ENCODE data around the gene METTL15.
"Not testable (repeated sequence)": the region's sequence is repeated elsewhere in the genome, so short reads cannot be mapped to it uniquely, and the experiment has no call there.

The METTL15 gene

GRCh38 chr11:28303477-28304191 is 195.4 kb downstream of the METTL15 start:
- peaks cover 4% of the 10 kb centered on the region for H3K36me3 ChIP-seq (ENCODE audit: control insufficient read depth, insufficient read depth, low read length)
- no peak overlapping the region for H3K27ac ChIP-seq (ENCODE audit: insufficient read depth, low read length, poor library complexity, severe bottlenecking)
- no peaks in the 10 kb centered on the region for H3K27me3 ChIP-seq (replicated peaks; ENCODE audit: control insufficient read depth, insufficient read depth, low read length, poor library complexity, severe bottlenecking)
- DNase-seq = no peak
- no peak overlapping the region for H3K4me3 ChIP-seq (ENCODE audit: insufficient read depth, low read depth, low read length, poor library complexity, severe bottlenecking)
- no peaks in the 10 kb centered on the region for H3K9me3 ChIP-seq (ENCODE audit: control insufficient read depth, low read length)
- H3K4me1 ChIP-seq (ENCODE audit: control insufficient read depth, insufficient read depth, low read length, poor library complexity, severe bottlenecking) = no peaks in the 10 kb centered on the region

- DNase-seq = no peak
- H3K27ac ChIP-seq (ENCODE audit: insufficient read depth, low read length, poor library complexity, severe bottlenecking) = no peak overlapping the region
- H3K36me3 ChIP-seq (ENCODE audit: control insufficient read depth, insufficient read depth, low read length) = no peaks in the 10 kb centered on the region
- no peaks in the 10 kb centered on the region for H3K27me3 ChIP-seq (replicated peaks; ENCODE audit: control insufficient read depth, insufficient read depth, low read length, poor library complexity, severe bottlenecking)
- no peaks in the 10 kb centered on the region for H3K4me1 ChIP-seq (ENCODE audit: control insufficient read depth, insufficient read depth, low read length, poor library complexity, severe bottlenecking)
- H3K9me3 ChIP-seq (ENCODE audit: control insufficient read depth, low read length) = no peaks in the 10 kb centered on the region
- no peak overlapping the region for H3K4me3 ChIP-seq (ENCODE audit: insufficient read depth, low read depth, low read length, poor library complexity, severe bottlenecking)
Observed at GRCh38 chr11:28315440-28315839, 207.3 kb downstream of the METTL15 start.

- Histone ChIP-seq H3K27me3 (replicated peaks; ENCODE audit: control insufficient read depth, insufficient read depth, low read length, poor library complexity, severe bottlenecking) (no peaks in the 10 kb centered on the region), H3K27ac (ENCODE audit: insufficient read depth, low read length, poor library complexity, severe bottlenecking) (no peak overlapping the region), H3K4me3 (ENCODE audit: insufficient read depth, low read depth, low read length, poor library complexity, severe bottlenecking) (no peak overlapping the region), H3K36me3 (ENCODE audit: control insufficient read depth, insufficient read depth, low read length) (no peaks in the 10 kb centered on the region), H3K4me1 (ENCODE audit: control insufficient read depth, insufficient read depth, low read length, poor library complexity, severe bottlenecking) (no peaks in the 10 kb centered on the region), H3K9me3 (ENCODE audit: control insufficient read depth, low read length) (no peaks in the 10 kb centered on the region)
- no peak for DNase-seq
Observed at GRCh38 chr11:28318871-28319270, 210.7 kb downstream of the METTL15 start.

- Histone ChIP-seq H3K36me3 (ENCODE audit: control insufficient read depth, insufficient read depth, low read length) (no peaks in the 10 kb centered on the region), H3K9me3 (ENCODE audit: control insufficient read depth, low read length) (no peaks in the 10 kb centered on the region), H3K4me3 (ENCODE audit: insufficient read depth, low read depth, low read length, poor library complexity, severe bottlenecking) (no peak overlapping the region), H3K27ac (ENCODE audit: insufficient read depth, low read length, poor library complexity, severe bottlenecking) (no peak overlapping the region), H3K4me1 (ENCODE audit: control insufficient read depth, insufficient read depth, low read length, poor library complexity, severe bottlenecking) (no peaks in the 10 kb centered on the region), H3K27me3 (replicated peaks; ENCODE audit: control insufficient read depth, insufficient read depth, low read length, poor library complexity, severe bottlenecking) (no peaks in the 10 kb centered on the region)
- no peak for DNase-seq
Observed at GRCh38 chr11:28323621-28324020, 215.4 kb downstream of the METTL15 start.

- not testable (repeated sequence) for H3K4me1 ChIP-seq (ENCODE audit: control insufficient read depth, insufficient read depth, low read length, poor library complexity, severe bottlenecking); H3K4me3 ChIP-seq (ENCODE audit: insufficient read depth, low read depth, low read length, poor library complexity, severe bottlenecking); H3K27me3 ChIP-seq (replicated peaks; ENCODE audit: control insufficient read depth, insufficient read depth, low read length, poor library complexity, severe bottlenecking); H3K27ac ChIP-seq (ENCODE audit: insufficient read depth, low read length, poor library complexity, severe bottlenecking); DNase-seq; H3K9me3 ChIP-seq (ENCODE audit: control insufficient read depth, low read length); H3K36me3 ChIP-seq (ENCODE audit: control insufficient read depth, insufficient read depth, low read length)
Observed at GRCh38 chr11:28332393-28332792, 224.2 kb downstream of the METTL15 start.

GRCh38 chr11:28337701-28338100 is 229.5 kb downstream of the METTL15 start:
- no peak overlapping the region for H3K27ac ChIP-seq (ENCODE audit: insufficient read depth, low read length, poor library complexity, severe bottlenecking)
- H3K36me3 ChIP-seq (ENCODE audit: control insufficient read depth, insufficient read depth, low read length) = no peaks in the 10 kb centered on the region
- no peaks in the 10 kb centered on the region for H3K9me3 ChIP-seq (ENCODE audit: control insufficient read depth, low read length)
- no peaks in the 10 kb centered on the region for H3K4me1 ChIP-seq (ENCODE audit: control insufficient read depth, insufficient read depth, low read length, poor library complexity, severe bottlenecking)
- no peak for DNase-seq
- no peak overlapping the region for H3K4me3 ChIP-seq (ENCODE audit: insufficient read depth, low read depth, low read length, poor library complexity, severe bottlenecking)
- H3K27me3 ChIP-seq (replicated peaks; ENCODE audit: control insufficient read depth, insufficient read depth, low read length, poor library complexity, severe bottlenecking) = no peaks in the 10 kb centered on the region

- DNase-seq = no peak
- Histone ChIP-seq H3K9me3 (ENCODE audit: control insufficient read depth, low read length) (no peaks in the 10 kb centered on the region), H3K27me3 (replicated peaks; ENCODE audit: control insufficient read depth, insufficient read depth, low read length, poor library complexity, severe bottlenecking) (no peaks in the 10 kb centered on the region), H3K4me3 (ENCODE audit: insufficient read depth, low read depth, low read length, poor library complexity, severe bottlenecking) (no peak overlapping the region), H3K36me3 (ENCODE audit: control insufficient read depth, insufficient read depth, low read length) (no peaks in the 10 kb centered on the region), H3K4me1 (ENCODE audit: control insufficient read depth, insufficient read depth, low read length, poor library complexity, severe bottlenecking) (no peaks in the 10 kb centered on the region), H3K27ac (ENCODE audit: insufficient read depth, low read length, poor library complexity, severe bottlenecking) (no peak overlapping the region)
Observed at GRCh38 chr11:28338371-28338770, 230.2 kb downstream of the METTL15 start.

- no peaks in the 10 kb centered on the region for H3K9me3 ChIP-seq (ENCODE audit: control insufficient read depth, low read length)
- H3K4me3 ChIP-seq (ENCODE audit: insufficient read depth, low read depth, low read length, poor library complexity, severe bottlenecking) = no peak overlapping the region
- no peaks in the 10 kb centered on the region for H3K27me3 ChIP-seq (replicated peaks; ENCODE audit: control insufficient read depth, insufficient read depth, low read length, poor library complexity, severe bottlenecking)
- H3K36me3 ChIP-seq (ENCODE audit: control insufficient read depth, insufficient read depth, low read length) = no peaks in the 10 kb centered on the region
- H3K4me1 ChIP-seq (ENCODE audit: control insufficient read depth, insufficient read depth, low read length, poor library complexity, severe bottlenecking) = no peaks in the 10 kb centered on the region
- no peak overlapping the region for H3K27ac ChIP-seq (ENCODE audit: insufficient read depth, low read length, poor library complexity, severe bottlenecking)
- DNase-seq = no peak
Observed at GRCh38 chr11:28339488-28339887, 231.3 kb downstream of the METTL15 start.

- DNase-seq = no peak
- no peaks in the 10 kb centered on the region for H3K4me1 ChIP-seq (ENCODE audit: control insufficient read depth, insufficient read depth, low read length, poor library complexity, severe bottlenecking)
- no peaks in the 10 kb centered on the region for H3K36me3 ChIP-seq (ENCODE audit: control insufficient read depth, insufficient read depth, low read length)
- no peak overlapping the region for H3K27ac ChIP-seq (ENCODE audit: insufficient read depth, low read length, poor library complexity, severe bottlenecking)
- H3K4me3 ChIP-seq (ENCODE audit: insufficient read depth, low read depth, low read length, poor library complexity, severe bottlenecking) = no peak overlapping the region
- H3K9me3 ChIP-seq (ENCODE audit: control insufficient read depth, low read length) = no peaks in the 10 kb centered on the region
- no peaks in the 10 kb centered on the region for H3K27me3 ChIP-seq (replicated peaks; ENCODE audit: control insufficient read depth, insufficient read depth, low read length, poor library complexity, severe bottlenecking)
Observed at GRCh38 chr11:28342716-28343115, 234.5 kb downstream of the METTL15 start.

GRCh38 chr11:28343304-28344233 is 235.4 kb downstream of the METTL15 start:
- Histone ChIP-seq H3K36me3 (ENCODE audit: control insufficient read depth, insufficient read depth, low read length) (no peaks in the 10 kb centered on the region), H3K4me3 (ENCODE audit: insufficient read depth, low read depth, low read length, poor library complexity, severe bottlenecking) (no peak overlapping the region), H3K9me3 (ENCODE audit: control insufficient read depth, low read length) (no peaks in the 10 kb centered on the region), H3K27ac (ENCODE audit: insufficient read depth, low read length, poor library complexity, severe bottlenecking) (no peak overlapping the region), H3K4me1 (ENCODE audit: control insufficient read depth, insufficient read depth, low read length, poor library complexity, severe bottlenecking) (no peaks in the 10 kb centered on the region), H3K27me3 (replicated peaks; ENCODE audit: control insufficient read depth, insufficient read depth, low read length, poor library complexity, severe bottlenecking) (no peaks in the 10 kb centered on the region)
- DNase-seq = no peak
